SU-DHL-6 (cell line): ENCODE results near the gene CENPO.

Source experiments
- H2AFZ ChIP-seq: fragments of 200-600 bp; sonication (generic); 2 replicates; pipeline ENCODE4 v1.6.1; 2014; ENCODE audit warnings: low read depth, mild to moderate bottlenecking, moderate library complexity, mixed read lengths, antibody characterized with exemption, low read length; ENCODE audit not compliant: severe bottlenecking
- H3F3A ChIP-seq: fragments of 200-600 bp; shearing (Covaris generic); 2 replicates; pipeline ENCODE4 v1.6.0; 2016; ENCODE audit warnings: antibody characterized with exemption, mild to moderate bottlenecking; ENCODE audit not compliant: insufficient read depth
- H3K27ac ChIP-seq: fragments of 200-600 bp; sonication (generic); 2 replicates; pipeline ENCODE4 v1.5.1; 2016; ENCODE audit warnings: low read depth, mild to moderate bottlenecking, low read length, moderate library complexity, mixed read lengths
- H3K27me3 ChIP-seq: fragments of 200-600 bp; sonication (generic), shearing (Covaris generic); 2 replicates; pipeline ENCODE4 v1.6.0; 2014; ENCODE audit warnings: mild to moderate bottlenecking, low read length
- H3K36me3 ChIP-seq: fragments of 200-600 bp; sonication (generic); 2 replicates; pipeline ENCODE4 v1.6.1; 2014; ENCODE audit warnings: mild to moderate bottlenecking, low read length, mixed read lengths
- H3K4me2 ChIP-seq: fragments of 300-600, 200-600 bp; shearing (Covaris generic), sonication (generic); 2 replicates; pipeline ENCODE4 v1.6.0; 2014; ENCODE audit warnings: low read length, low read depth, mild to moderate bottlenecking; ENCODE audit not compliant: poor library complexity, severe bottlenecking
- H3K4me3 ChIP-seq: fragments of 200-600 bp; sonication (generic); 2 replicates; pipeline ENCODE4 v1.5.1; 2014; ENCODE audit warnings: antibody characterized with exemption, low read length, mild to moderate bottlenecking, mixed read lengths; ENCODE audit not compliant: insufficient read depth, poor library complexity, severe bottlenecking
- H3K79me2 ChIP-seq: fragments of 200-600 bp; sonication (generic); 2 replicates; pipeline ENCODE4 v1.6.1; 2014; ENCODE audit warnings: mild to moderate bottlenecking, low read length, moderate library complexity; ENCODE audit not compliant: insufficient read depth
- H3K9ac ChIP-seq: fragments of 200-600 bp; sonication (generic); 2 replicates; pipeline ENCODE4 v1.7.0; 2014; ENCODE audit warnings: mild to moderate bottlenecking, low read length
- H3K9me2 ChIP-seq: fragments of 200-600 bp; sonication (generic); replicated peaks from 2 replicates; pipeline ENCODE4 v1.6.1; 2014; ENCODE audit warnings: low read length; ENCODE audit not compliant: insufficient read depth
- H3K9me3 ChIP-seq: fragments of 200-600 bp; sonication (generic); 2 replicates; pipeline ENCODE4 v1.6.1; 2014; ENCODE audit warnings: low read length, mixed read lengths; ENCODE audit not compliant: insufficient read depth
- H4K20me1 ChIP-seq: fragments of 200-600 bp; sonication (generic); 2 replicates; pipeline ENCODE4 v1.6.1; 2014; ENCODE audit warnings: low read depth, mild to moderate bottlenecking, antibody characterized with exemption, low read length, moderate library complexity, mixed read lengths
- CTCF ChIP-seq: fragments of 200-600 bp; sonication (generic); IDR thresholded peaks from one replicate; pipeline ENCODE4 v1.5.1; 2017; ENCODE audit warnings: antibody characterized with exemption, mild to moderate bottlenecking, low read length, moderate library complexity; ENCODE audit not compliant: insufficient read depth, poor library complexity, severe bottlenecking
- EZH2phosphoT487 ChIP-seq: fragments of 200-600 bp; sonication (generic), shearing (Covaris generic); conservative IDR thresholded peaks from 2 replicates; pipeline ENCODE4 v1.6.1; 2018; ENCODE audit warnings: mild to moderate bottlenecking, antibody characterized with exemption, low read length, moderate library complexity, mixed read lengths

The CENPO gene

GRCh38 chr2:24768601-24769000 is 24.6 kb upstream of the CENPO start:
- H3K27ac ChIP-seq = no peak overlapping the region
- H3K4me3 ChIP-seq = no peak overlapping the region
- H4K20me1 ChIP-seq = no peaks in the 10 kb centered on the region
- no peaks in the 10 kb centered on the region for H3K9me3 ChIP-seq
- no peaks in the 10 kb centered on the region for H3K36me3 ChIP-seq
- H3F3A ChIP-seq = no peaks in the 10 kb centered on the region
- no peak for TF ChIP-seq CTCF
- TF ChIP-seq EZH2phosphoT487 = no peak
- H3K27me3 ChIP-seq = no peaks in the 10 kb centered on the region
- H3K79me2 ChIP-seq = no peaks in the 10 kb centered on the region
- H3K9me2 ChIP-seq = no peaks in the 10 kb centered on the region
- H3K4me2 ChIP-seq = no peak overlapping the region
- H2AFZ ChIP-seq = no peak overlapping the region
- H3K9ac ChIP-seq = no peak overlapping the region

GRCh38 chr2:24771061-24771460 is 22.2 kb upstream of the CENPO start:
- H3K9me3 ChIP-seq = no peaks in the 10 kb centered on the region
- no peak overlapping the region for H2AFZ ChIP-seq
- H3K9ac ChIP-seq = no peak overlapping the region
- H3F3A ChIP-seq = no peaks in the 10 kb centered on the region
- no peak overlapping the region for H3K4me2 ChIP-seq
- H3K36me3 ChIP-seq = no peaks in the 10 kb centered on the region
- H3K79me2 ChIP-seq = no peaks in the 10 kb centered on the region
- H4K20me1 ChIP-seq = no peaks in the 10 kb centered on the region
- TF ChIP-seq EZH2phosphoT487 (no peak), CTCF (no peak)
- H3K27ac ChIP-seq = no peak overlapping the region
- no peaks in the 10 kb centered on the region for H3K9me2 ChIP-seq
- no peak overlapping the region for H3K4me3 ChIP-seq
- H3K27me3 ChIP-seq = no peaks in the 10 kb centered on the region

- Histone ChIP-seq H3K27me3 (no peaks in the 10 kb centered on the region), H3K79me2 (no peaks in the 10 kb centered on the region), H4K20me1 (no peaks in the 10 kb centered on the region), H3K9ac (no peak overlapping the region), H3K4me3 (no peak overlapping the region), H3K27ac (no peak overlapping the region), H3K9me2 (no peaks in the 10 kb centered on the region), H3K36me3 (no peaks in the 10 kb centered on the region), H3K9me3 (no peaks in the 10 kb centered on the region), H3F3A (no peaks in the 10 kb centered on the region), H2AFZ (no peak overlapping the region), H3K4me2 (no peak overlapping the region)
- TF ChIP-seq CTCF (no peak), EZH2phosphoT487 (no peak)
Measured at GRCh38 chr2:24771764-24772586, 21.2 kb upstream of the CENPO start.
